HG03060 (cell line): ENCODE measurements around the gene HEATR5A.

Experiments
- ATAC-seq: cut with Tn5 transposase; IDR thresholded peaks from one replicate; pipeline ENCODE4 v1.9.1; 2021; ENCODE audit warnings: low read depth, moderate number of reproducible peaks; ENCODE audit not compliant: unreplicated experiment

Gene HEATR5A

DNA sequence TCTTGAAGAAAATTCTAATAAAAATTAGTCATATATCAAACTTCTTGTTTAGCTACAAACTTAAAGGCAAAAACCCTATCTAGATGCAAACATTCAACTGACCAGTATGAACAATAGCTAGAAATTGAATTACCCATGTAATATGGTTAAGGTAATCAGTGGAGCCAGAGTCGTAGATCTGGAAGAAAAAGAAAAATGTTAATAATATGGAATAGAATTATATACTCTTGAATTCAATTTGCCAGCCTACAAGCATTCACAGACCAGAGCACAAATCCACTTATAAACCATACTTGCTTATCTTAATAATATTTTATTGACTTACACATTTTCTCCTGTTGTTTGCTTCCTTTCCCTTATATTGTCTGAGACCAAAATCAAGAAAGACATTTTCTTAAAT, 7.7 kb upstream of the HEATR5A start:
- ATAC-seq: no peak

DNA sequence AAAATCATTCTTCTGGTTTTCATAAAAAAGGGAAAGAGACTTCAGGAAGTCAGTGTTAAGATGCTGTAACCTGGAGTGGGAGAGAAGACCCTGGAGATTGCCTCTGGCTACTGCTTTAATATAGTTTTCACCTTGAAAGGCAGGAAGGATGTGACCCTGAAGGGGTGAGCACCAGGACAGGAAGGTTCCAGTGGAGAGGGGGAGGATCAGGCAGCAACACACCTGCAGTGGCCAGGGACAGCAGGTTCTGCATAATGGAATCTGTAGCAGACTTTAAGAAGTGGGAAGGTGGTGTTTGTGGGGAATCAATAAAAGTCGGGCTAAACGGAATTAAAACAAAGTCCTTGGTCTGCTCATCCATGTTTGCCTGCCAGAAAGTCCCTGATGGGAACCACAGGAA, 6.3 kb upstream of the HEATR5A start:
- no peak for ATAC-seq

DNA sequence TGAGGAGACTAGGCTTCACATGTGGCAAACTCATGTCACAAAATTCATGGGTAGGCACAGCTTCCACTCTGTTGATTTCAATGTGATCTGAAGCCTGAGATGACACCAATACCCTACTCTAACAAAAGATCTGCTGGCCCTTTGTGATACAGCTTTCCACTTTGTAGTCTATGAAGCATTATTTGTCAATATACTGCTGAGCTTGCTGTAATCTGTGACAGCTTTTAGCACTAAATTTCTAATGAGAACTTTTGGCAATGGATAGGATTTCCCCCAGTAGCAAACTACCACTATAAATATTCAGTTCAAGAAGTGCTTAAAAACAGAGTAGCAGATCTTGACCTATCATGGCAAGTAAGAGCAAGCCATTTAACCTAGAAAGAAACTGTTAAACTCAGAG, 5.6 kb upstream of the HEATR5A start:
- no peak for ATAC-seq

DNA sequence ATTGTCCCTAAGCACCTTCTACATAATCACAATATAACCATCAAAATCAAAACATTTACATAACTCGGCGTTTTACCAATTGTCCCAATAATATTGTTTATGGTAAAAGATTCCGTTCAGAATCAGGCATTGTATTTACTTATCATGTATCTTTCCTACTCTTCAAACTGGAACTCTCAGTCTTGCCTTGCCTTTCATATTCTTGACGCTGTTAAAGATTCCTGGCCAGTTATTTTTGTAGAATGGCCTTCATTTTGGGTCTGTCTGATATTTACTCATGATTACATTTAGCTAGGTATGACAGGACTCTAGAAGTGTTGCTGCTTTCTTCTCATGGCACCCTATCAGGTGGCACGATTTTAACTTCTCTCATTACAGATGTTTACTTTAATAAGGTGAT, 850 bp upstream of the HEATR5A start:
- no peak for ATAC-seq

DNA sequence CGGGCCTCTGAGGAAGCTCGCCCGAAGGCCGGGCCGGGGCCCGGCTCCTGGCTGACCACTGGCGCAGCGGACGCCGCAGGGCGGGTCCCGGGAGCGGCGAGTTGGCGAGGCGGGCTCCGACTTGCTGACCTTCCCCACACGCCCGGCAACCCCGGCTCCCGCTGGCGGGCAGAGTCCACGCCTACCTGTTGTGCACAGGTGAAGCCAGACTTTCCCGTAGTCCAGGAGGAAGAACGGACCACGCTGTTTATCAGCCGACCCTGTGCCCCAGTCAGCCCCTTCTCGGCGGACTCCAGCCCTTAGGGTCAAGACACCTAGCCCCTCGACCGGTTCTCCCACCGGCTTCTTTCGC, 407 bp downstream of the HEATR5A start:
- no peak for ATAC-seq

DNA sequence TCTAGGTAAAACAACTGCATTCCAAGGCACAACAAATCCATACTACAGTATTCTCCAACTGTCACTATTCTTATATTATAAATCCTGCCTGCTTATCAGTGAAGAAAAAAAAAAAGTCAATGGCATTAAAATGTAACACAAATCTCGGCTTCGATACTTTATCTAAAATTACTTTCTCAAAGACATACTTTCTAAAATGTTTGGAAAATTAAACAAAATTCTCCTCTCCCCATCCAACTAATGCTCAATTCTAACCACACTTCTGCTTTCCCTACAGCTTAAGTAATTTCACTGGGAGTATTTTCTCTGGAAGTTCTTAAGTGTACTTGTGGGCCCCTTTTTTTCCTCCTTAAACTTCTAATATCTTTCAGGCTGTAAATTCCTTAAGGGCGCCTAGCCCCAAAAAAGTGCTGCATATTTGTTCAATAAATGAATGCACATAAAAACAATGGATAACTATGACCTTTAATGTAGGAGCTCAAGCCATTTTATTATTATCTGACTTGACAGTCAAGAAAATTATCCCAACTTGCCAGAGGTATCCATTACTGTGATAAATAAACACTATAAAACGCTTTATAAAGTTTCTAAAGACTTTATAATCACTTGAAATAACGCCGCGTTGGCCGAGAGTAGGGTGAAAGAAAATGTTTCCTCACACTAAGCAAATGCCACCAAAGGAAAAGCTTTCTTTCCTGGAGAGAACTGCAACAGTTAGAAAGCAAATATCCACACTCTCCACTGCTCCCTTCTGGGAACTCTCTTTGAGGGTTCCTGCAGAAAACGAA, 977 bp downstream of the HEATR5A start:
- ATAC-seq: no peak

DNA sequence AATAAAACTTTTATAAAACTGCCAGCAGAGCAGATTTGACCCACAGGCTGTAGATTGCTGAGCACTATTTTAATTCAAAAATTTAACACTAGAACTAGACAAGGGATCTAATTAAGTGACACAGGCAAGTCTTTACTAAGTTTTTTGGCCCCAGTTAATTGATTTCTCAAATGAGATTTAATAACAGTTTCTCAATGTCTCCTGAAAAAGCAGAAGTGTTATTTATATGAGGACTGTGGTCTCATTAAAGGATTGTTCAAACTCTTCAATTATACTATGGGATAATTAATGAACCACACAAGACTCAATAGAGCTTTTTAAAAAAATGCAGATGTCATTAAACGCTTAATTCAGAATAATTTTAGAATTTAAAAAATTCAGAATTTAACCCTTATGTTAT, 1.9 kb downstream of the HEATR5A start:
- ATAC-seq: no peak

DNA sequence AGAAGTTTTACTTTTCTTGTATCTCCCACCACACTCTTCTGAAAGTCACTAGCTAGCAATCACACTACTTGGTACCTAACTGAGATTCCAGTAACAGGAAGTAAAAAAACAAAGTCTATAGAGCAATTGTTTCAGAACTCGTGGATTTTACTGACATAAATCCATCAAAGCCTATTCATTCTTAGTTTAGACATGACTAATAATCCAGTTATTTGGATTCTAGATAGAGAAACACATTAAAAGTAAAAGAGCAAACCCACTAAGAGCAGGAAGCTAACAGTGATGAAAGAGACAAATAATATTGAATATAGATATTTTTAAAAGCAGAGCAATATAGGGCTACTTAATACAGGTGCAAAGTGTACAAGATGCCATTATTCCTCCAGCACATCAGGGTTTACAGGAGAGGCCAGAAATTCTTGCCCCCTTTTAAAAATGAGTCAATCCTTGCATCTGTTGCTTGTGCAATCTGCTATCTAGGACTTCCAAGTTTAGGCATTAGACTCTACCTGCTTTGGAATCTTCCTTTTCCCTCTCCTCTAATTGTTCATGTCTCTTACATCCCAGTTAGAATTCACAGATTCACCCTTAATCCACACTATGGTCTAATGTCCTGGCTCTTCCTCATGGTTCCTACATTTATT, 6.0 kb downstream of the HEATR5A start:
- ATAC-seq: no peak

DNA sequence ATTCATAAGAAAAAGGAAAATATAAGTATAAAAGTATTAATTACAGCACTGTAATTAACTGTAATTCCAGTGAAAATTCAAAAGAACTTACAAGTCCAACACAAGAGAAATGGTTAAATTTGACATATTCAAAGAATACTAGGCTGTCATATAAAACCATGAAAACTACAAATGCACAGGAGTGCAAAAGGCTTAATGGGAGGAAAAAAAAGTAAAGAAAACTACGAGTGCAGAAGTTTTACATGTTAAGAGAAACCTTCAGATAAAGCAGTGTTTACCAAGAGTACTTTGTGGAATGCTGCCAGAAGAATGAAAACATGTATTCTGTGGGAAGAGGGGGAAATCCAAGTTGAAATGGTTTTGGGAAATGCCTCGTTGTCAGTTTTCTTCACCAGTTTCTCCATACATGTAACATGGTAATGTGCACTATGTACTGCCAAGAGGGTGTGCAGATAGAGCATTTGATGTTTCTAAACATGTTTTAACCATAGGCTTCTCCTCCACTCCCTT, 9.1 kb downstream of the HEATR5A start:
- no peak for ATAC-seq

DNA sequence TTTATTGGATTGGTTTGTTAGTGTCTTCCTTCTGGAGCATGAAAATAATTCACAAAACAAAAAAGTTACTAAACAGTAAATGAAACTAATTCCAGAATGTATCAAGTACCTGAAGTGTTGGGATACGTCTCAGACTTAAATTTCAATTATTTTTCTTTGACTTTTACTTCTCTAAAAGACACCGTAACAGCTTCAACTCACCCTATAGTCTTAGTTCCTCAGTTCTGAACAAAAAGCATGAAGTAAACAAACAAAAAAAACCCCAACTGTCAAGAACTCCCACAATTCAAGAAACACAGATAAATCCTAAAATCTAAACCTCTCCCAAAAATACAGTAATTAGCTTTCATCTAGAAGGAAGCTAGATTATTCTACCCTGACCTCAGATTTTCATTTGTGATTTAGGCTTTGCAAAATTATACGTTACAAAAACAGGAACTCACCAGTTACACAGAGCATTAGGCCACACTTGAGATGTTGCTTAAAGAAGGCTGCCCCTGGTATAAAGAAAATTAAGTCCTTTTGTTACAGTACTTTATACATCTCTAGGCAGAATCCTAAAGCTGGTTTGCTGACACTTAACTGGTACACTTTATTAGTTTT, 10.2 kb downstream of the HEATR5A start:
- no peak for ATAC-seq

DNA sequence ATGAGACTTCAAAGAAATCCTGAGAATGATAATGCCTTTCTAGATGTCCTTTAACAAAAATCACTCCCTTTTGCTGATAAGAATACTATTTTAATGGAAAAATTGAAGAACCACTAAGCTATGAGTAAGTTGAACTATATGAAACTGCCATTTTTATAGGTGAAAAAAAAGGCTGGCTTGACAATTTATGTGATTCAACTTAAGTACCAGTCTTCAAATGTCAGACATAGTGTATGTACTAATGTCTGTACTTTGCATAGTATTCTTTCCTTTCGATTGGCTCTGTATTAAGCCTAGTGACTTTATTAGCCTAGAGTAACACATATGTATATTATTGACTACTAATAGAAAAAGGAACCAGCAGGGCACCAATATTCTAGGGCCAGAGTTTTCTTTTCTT, 11.9 kb downstream of the HEATR5A start:
- no peak for ATAC-seq

DNA sequence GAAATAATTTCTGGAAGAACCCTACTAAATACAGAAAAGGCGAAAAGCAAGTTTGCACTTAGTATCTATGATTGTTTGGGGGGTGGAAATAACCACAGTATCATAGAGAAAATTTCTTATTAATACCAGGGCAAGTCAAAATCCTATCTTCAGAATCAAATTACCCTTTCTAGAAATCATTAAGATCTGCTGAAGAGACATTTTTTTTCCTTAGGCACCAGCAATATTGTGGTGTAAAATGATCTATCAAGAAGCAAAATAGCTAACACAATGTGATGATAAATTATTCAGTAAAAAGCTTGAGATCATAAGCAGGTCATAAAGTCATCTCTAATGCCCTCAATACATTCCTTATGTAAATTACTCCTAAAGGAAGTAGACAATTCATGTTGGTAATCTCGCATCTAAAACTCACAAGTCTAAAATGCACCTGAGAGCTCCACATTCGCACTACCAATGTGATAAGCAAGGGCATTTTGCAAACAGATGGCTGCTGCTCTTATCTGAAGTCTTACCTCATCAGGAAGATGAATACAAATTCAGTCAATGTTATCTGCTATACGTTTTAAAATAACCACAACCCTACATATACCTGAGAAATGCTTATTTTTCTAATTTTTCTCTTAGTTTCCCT, 14.6 kb downstream of the HEATR5A start:
- no peak for ATAC-seq

DNA sequence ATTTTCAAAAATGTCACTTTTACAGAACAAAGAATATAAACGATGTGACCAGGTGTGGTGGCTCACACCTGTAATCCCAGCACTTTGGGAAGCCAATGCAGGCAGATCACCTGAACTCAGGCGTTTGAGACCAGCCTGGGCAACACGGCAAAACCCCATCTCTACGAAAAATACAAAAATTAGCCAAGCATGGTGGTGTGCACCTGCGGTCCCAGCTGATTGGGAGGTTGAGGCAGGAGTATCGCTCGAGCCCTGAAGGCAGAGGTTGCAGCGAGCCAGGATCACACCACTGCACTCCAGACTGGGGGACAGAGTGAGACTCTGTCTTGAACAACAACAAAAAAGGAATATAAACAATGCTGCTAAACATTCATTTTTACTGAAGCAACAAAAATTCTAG, 15.2 kb downstream of the HEATR5A start:
- no peak for ATAC-seq

DNA sequence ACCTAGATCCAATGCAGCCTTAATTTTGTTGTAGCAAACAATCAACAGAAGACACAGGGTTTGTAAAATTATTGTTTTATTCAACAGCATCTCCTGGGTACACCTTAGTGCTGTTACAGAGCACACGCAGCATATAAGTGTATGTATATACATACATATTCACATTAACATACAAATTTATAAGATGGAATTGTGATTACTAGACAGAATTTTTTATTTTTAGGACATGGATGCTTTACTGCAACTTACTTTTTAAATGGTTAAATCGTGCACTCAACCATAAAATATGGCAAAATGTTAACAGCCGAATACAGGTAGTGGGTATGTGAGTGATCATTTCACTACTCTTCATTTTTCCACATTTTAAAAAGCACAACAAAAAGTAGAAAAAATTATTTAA, 16.6 kb downstream of the HEATR5A start:
- ATAC-seq: no peak

DNA sequence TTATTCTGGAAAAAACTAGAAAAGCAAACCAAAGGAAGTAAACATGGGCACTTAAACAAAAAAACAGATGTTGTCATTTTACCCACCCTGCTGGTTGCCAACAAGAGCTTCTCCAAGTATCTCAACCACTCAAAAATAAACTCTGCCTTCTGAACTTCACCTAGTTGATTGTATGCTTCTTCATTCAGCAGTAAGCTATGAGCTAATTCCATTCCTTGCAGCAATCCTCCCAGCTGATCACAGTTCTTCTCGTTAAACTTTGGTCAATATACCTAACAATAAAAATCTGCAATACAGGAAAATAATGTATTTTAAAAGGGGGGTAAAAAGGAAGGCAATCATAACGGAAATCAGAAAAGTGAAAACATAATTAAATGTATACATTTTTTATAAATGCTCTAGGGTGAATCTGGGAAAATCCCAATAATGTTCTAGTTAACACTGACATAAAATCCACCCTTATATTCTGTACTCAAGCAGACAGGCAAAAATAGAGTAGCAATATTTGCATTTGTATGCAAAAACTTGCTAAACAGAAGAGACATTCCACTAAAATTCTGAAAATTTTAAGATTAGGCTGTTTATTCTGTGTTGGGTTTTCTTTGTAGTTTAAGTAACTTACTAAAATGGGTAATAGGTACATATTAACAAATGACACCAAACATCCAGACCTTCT, 17.4 kb downstream of the HEATR5A start:
- ATAC-seq: no peak

DNA sequence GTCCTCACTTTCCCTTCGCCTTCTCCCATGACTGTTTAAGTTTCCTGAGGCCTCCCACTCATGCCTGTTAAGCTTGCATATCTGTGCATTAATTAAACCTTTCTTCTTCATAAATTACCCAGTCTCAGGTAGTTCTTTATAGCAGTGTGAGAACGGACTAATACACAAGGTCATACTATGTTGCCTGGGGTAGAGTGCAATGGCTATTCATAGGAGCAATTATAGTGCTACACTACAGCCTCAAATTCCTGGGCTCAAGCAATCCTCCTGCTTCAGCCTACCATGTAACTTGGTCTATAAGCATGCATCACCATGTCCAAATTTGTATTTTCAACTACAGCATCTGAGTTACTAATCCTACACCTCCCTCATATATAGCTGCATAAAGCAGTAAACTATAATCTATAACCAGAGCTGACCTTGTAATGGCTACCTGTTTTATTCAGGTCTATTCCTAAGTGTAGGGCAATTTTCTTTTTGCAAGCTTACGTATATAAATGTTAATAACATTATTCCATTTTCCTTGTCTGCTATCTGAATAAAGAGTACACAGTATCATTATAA, 18.9 kb downstream of the HEATR5A start:
- no peak for ATAC-seq

DNA sequence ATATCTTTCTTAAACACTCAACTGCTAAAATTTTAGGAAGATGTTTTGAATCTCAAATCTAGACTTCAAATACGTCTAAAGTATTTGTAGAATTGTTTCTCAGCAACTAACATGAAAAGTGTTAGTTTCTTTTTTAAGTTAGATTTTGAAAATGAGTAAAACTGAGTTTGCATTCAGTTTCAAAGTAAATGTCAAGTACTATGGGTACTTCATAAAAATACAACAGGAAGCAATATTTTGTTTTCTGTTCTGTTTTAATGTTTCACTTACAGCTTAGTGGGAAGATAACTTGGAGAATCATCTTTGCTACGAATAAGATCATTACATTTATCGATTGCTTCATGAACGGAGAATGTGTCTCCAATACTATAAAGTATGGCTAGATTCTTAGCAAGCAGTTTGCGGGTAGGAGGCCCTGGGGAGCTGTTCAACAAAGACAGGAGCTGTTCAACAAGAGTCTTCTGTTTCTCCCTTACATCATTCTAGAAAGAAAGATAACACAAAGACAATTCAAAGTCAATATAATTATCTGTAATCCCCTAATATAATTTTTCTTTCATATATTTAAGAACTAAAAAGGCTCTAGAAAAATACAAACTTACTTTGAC, 20.2 kb downstream of the HEATR5A start:
- no peak for ATAC-seq

DNA sequence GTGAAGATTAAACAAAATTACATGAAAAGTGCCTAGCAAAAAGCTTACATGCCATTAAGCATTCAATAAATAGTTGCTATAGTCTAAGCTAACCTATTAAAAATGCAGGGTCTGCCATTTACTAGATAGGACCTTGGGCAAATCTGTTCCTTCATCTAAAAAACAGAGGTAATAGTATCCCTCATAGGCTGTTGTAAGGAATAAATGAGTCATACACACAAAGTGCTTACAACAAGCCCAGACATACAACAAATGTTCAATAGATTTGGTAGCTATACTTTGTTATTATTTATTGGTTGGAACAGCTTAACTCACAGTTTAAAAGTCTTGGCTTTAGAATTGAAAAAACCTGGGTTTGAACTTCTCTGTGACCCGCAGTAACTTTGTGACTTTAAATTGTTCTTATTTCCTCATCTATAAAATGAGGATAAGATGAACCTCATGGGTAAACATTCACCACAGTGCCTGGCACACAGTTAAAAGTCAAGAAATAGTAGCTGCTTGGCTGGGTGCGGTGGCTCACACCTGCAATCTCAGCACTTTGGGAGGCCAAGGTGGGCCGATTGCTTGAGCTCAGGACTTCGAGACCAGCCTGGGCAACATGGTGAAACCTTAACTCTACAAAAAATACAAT, 24.7 kb downstream of the HEATR5A start:
- ATAC-seq: no peak

DNA sequence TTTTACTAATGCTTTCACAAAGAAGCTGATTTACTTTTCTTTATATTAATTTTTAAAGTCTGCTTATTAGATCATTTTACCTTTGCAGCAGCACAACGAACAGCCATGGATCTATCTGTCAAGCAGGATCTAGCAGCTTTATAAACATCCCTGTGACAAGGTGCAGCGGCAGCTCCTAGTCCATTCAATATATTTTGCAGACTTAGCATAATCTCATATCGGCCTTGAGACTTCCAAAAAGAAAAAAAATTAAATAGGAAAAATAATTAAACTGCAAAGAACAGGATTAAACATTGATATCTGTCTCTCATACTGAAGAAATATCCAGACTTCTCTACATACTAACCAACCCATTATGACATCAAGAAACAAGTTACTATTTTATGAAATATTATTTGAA, 25.2 kb downstream of the HEATR5A start:
- no peak for ATAC-seq
